ENCODE data around the gene CKB.

Gene CKB

GRCh38 chr14:103483600-103483999, 39.0 kb downstream of the CKB start:
- DNase-seq, result no peak

- DNase-seq, result no peak
Measured at GRCh38 chr14:103480595-103480994, 42.0 kb downstream of the CKB start.

GRCh38 chr14:103476631-103477030, 46.0 kb downstream of the CKB start:
- no peak for DNase-seq

- DNase-seq, result no peak
Measured at GRCh38 chr14:103476065-103476464, 46.6 kb downstream of the CKB start.

GRCh38 chr14:103474893-103475292, 47.7 kb downstream of the CKB start:
- DNase-seq, result no peak

GRCh38 chr14:103472939-103473338, 49.7 kb downstream of the CKB start:
- DNase-seq, result no peak
